Measurements from ENCODE around the gene TMPRSS11D. TPM values are rescaled to one million over a fixed set of nuclear protein-coding genes. Genes with fewer than 3 reads are reported as not detected.

TMPRSS11D gene
- total RNA-seq, 1 donor from 2014 or later = not detected

- DNase-seq (ENCODE audit: low read depth) (peak; percentile 8), FAIRE-seq (no peak)
- no peaks in the 10 kb centered on the region for H3K27me3 Mint-ChIP-seq (ENCODE audit: low read depth, unreplicated experiment)
- no peak overlapping the region for H3K4me3 Mint-ChIP-seq (ENCODE audit: unreplicated experiment)
- no peak overlapping the region for H3K27ac Mint-ChIP-seq (ENCODE audit: unreplicated experiment)
- no peak overlapping the region for H2AFZ ChIP-seq (ENCODE audit: low read depth, low read length)
- no peaks in the 10 kb centered on the region for H3K36me3 Mint-ChIP-seq (ENCODE audit: low read depth, unreplicated experiment)
- TF ChIP-seq CTCF (IDR thresholded peaks at IDR 0.05; ENCODE audit: insufficient read depth, low read depth, low read length) (no peak), EZH2 (IDR thresholded peaks at IDR 0.05; ENCODE audit: insufficient read depth, low read length) (no peak)
- no peaks in the 10 kb centered on the region for H4K20me1 ChIP-seq (ENCODE audit: insufficient read depth, low read length)
- H3K4me3 ChIP-seq (ENCODE audit: insufficient read depth, low read depth, low read length) = no peak overlapping the region
- no peak overlapping the region for H3K9ac ChIP-seq (ENCODE audit: low read length)
- H3K9me3 Mint-ChIP-seq (ENCODE audit: unreplicated experiment) = no peaks in the 10 kb centered on the region
- H3K4me1 ChIP-seq (ENCODE audit: insufficient read depth, low read length) = peaks cover 3% of the 10 kb centered on the region
- H3K27ac ChIP-seq (ENCODE audit: low read depth, low read length) = no peak overlapping the region
- no peaks in the 10 kb centered on the region for H3K36me3 ChIP-seq (ENCODE audit: insufficient read depth, low read length)
- no peaks in the 10 kb centered on the region for H3K27me3 ChIP-seq (ENCODE audit: insufficient read depth, low read length)
- H3K4me2 ChIP-seq (ENCODE audit: low read length) = peak overlapping the region; percentile 13
- H3K4me1 Mint-ChIP-seq (ENCODE audit: low read depth, unreplicated experiment) = peaks cover 3% of the 10 kb centered on the region
- H3K9me3 ChIP-seq (ENCODE audit: insufficient read depth, low read depth, low read length) = no peaks in the 10 kb centered on the region
- no peaks in the 10 kb centered on the region for H3K79me2 ChIP-seq (ENCODE audit: insufficient read depth, low read length)
Observed at GRCh38 chr4:67785528-67785927, 98.3 kb downstream of the TMPRSS11D start.

GRCh38 chr4:67779631-67780030 is 104.2 kb downstream of the TMPRSS11D start:
- no peak overlapping the region for H2AFZ ChIP-seq (ENCODE audit: low read depth, low read length)
- H3K79me2 ChIP-seq (ENCODE audit: insufficient read depth, low read length) = no peaks in the 10 kb centered on the region
- H3K4me2 ChIP-seq (ENCODE audit: low read length) = no peak overlapping the region
- Mint-ChIP-seq H3K4me1 (ENCODE audit: low read depth, unreplicated experiment) (peaks cover 6% of the 10 kb centered on the region), H3K4me3 (ENCODE audit: unreplicated experiment) (no peak overlapping the region), H3K36me3 (ENCODE audit: low read depth, unreplicated experiment) (no peaks in the 10 kb centered on the region), H3K27me3 (ENCODE audit: low read depth, unreplicated experiment) (no peaks in the 10 kb centered on the region), H3K9me3 (ENCODE audit: unreplicated experiment) (no peaks in the 10 kb centered on the region), H3K27ac (ENCODE audit: unreplicated experiment) (no peak overlapping the region)
- TF ChIP-seq EZH2 (IDR thresholded peaks at IDR 0.05; ENCODE audit: insufficient read depth, low read length) (no peak), CTCF (IDR thresholded peaks at IDR 0.05; ENCODE audit: insufficient read depth, low read depth, low read length) (no peak)
- no peaks in the 10 kb centered on the region for H3K36me3 ChIP-seq (ENCODE audit: insufficient read depth, low read length)
- no peaks in the 10 kb centered on the region for H4K20me1 ChIP-seq (ENCODE audit: insufficient read depth, low read length)
- peak; percentile 50 for DNase-seq (ENCODE audit: low read depth)
- no peak overlapping the region for H3K27ac ChIP-seq (ENCODE audit: low read depth, low read length)
- H3K9me3 ChIP-seq (ENCODE audit: insufficient read depth, low read depth, low read length) = no peaks in the 10 kb centered on the region
- H3K4me1 ChIP-seq (ENCODE audit: insufficient read depth, low read length) = no peaks in the 10 kb centered on the region
- no peak overlapping the region for H3K9ac ChIP-seq (ENCODE audit: low read length)
- no peak overlapping the region for H3K4me3 ChIP-seq (ENCODE audit: insufficient read depth, low read depth, low read length)
- no peaks in the 10 kb centered on the region for H3K27me3 ChIP-seq (ENCODE audit: insufficient read depth, low read length)
- no peak for FAIRE-seq

- Histone ChIP-seq H3K79me2 (ENCODE audit: insufficient read depth, low read length) (no peaks in the 10 kb centered on the region), H3K4me2 (ENCODE audit: low read length) (no peak overlapping the region), H3K4me1 (ENCODE audit: insufficient read depth, low read length) (no peaks in the 10 kb centered on the region), H3K27me3 (ENCODE audit: insufficient read depth, low read length) (no peaks in the 10 kb centered on the region), H4K20me1 (ENCODE audit: insufficient read depth, low read length) (no peaks in the 10 kb centered on the region), H3K36me3 (ENCODE audit: insufficient read depth, low read length) (no peaks in the 10 kb centered on the region), H3K9ac (ENCODE audit: low read length) (no peak overlapping the region), H3K9me3 (ENCODE audit: insufficient read depth, low read depth, low read length) (no peaks in the 10 kb centered on the region), H3K27ac (ENCODE audit: low read depth, low read length) (no peak overlapping the region), H2AFZ (ENCODE audit: low read depth, low read length) (no peak overlapping the region), H3K4me3 (ENCODE audit: insufficient read depth, low read depth, low read length) (no peak overlapping the region)
- DNase-seq (ENCODE audit: low read depth) (no peak), FAIRE-seq (no peak)
- Mint-ChIP-seq H3K4me1 (ENCODE audit: low read depth, unreplicated experiment) (peaks cover 6% of the 10 kb centered on the region), H3K36me3 (ENCODE audit: low read depth, unreplicated experiment) (no peaks in the 10 kb centered on the region), H3K4me3 (ENCODE audit: unreplicated experiment) (no peak overlapping the region), H3K9me3 (ENCODE audit: unreplicated experiment) (no peaks in the 10 kb centered on the region), H3K27ac (ENCODE audit: unreplicated experiment) (no peak overlapping the region), H3K27me3 (ENCODE audit: low read depth, unreplicated experiment) (no peaks in the 10 kb centered on the region)
- TF ChIP-seq CTCF (IDR thresholded peaks at IDR 0.05; ENCODE audit: insufficient read depth, low read depth, low read length) (no peak), EZH2 (IDR thresholded peaks at IDR 0.05; ENCODE audit: insufficient read depth, low read length) (no peak)
Observed at GRCh38 chr4:67776746-67777145, 107.1 kb downstream of the TMPRSS11D start.

Other genes with a start within 250 kb of the TMPRSS11D start
- gene UBA6, start 182.8 kb downstream of the TMPRSS11D start, total RNA-seq = 141 and 142 TPM in 2 replicates
- not detected in 2 replicates for gene GNRHR, start 129.6 kb downstream of the TMPRSS11D start, total RNA-seq
- gene TMPRSS11A, start 79.5 kb upstream of the TMPRSS11D start, total RNA-seq = not detected in 2 replicates
- 0.27 TPM in 1 of 2 replicates, not detected in the other for gene TMPRSS11F, start 245.9 kb upstream of the TMPRSS11D start, total RNA-seq